ENCODE data around the gene TSSC4. TPM values are rescaled to one million over a fixed set of nuclear protein-coding genes. Genes with fewer than 3 reads are reported as not detected.
"Not testable (repeated sequence)": the region's sequence is repeated elsewhere in the genome, so short reads cannot be mapped to it uniquely, and the experiment has no call there.

The TSSC4 gene
- total RNA-seq, 1 donor from 2014 or later = 40.0 TPM

GRCh38 chr11:2359557-2359956 lies 41.0 kb upstream of the TSSC4 start:
- H3K4me3 ChIP-seq (ENCODE audit: low read depth, low read length) = no peak overlapping the region
- no peak for DNase-seq (ENCODE audit: low read depth)
- no peak for TF ChIP-seq CTCF (conservative IDR thresholded peaks at IDR 0.05; ENCODE audit: low read depth, low read length)

GRCh38 chr11:2360081-2360642 lies 40.4 kb upstream of the TSSC4 start:
- DNase-seq (ENCODE audit: low read depth) = no peak

GRCh38 chr11:2361565-2361964 lies 39.0 kb upstream of the TSSC4 start:
- DNase-seq (ENCODE audit: low read depth) = no peak
- TF ChIP-seq CTCF (conservative IDR thresholded peaks at IDR 0.05; ENCODE audit: low read depth, low read length) = no peak
- H3K4me3 ChIP-seq (ENCODE audit: low read depth, low read length) = no peak overlapping the region

More at GRCh38 chr11:2360081-2360642, 40.4 kb upstream of the TSSC4 start:
- H3K4me3 ChIP-seq (ENCODE audit: low read depth, low read length) = no peak overlapping the region
- TF ChIP-seq CTCF (conservative IDR thresholded peaks at IDR 0.05; ENCODE audit: low read depth, low read length) = no peak

GRCh38 chr11:2362414-2362813 lies 38.1 kb upstream of the TSSC4 start:
- H3K4me3 ChIP-seq (ENCODE audit: low read depth, low read length) = no peak overlapping the region
- TF ChIP-seq CTCF (conservative IDR thresholded peaks at IDR 0.05; ENCODE audit: low read depth, low read length) = no peak
- no peak for DNase-seq (ENCODE audit: low read depth)

GRCh38 chr11:2363130-2363529 lies 37.4 kb upstream of the TSSC4 start:
- no peak overlapping the region for H3K4me3 ChIP-seq (ENCODE audit: low read depth, low read length)
- TF ChIP-seq CTCF (conservative IDR thresholded peaks at IDR 0.05; ENCODE audit: low read depth, low read length) = no peak
- DNase-seq (ENCODE audit: low read depth) = no peak

GRCh38 chr11:2363577-2364370 lies 36.8 kb upstream of the TSSC4 start:
- no peak overlapping the region for H3K4me3 ChIP-seq (ENCODE audit: low read depth, low read length)
- no peak for DNase-seq (ENCODE audit: low read depth)
- TF ChIP-seq CTCF (conservative IDR thresholded peaks at IDR 0.05; ENCODE audit: low read depth, low read length) = no peak

GRCh38 chr11:2364386-2364785 lies 36.2 kb upstream of the TSSC4 start:
- not testable (repeated sequence) for DNase-seq (ENCODE audit: low read depth)

More at GRCh38 chr11:2364386-2364785, 36.2 kb upstream of the TSSC4 start:
- not testable (repeated sequence) for H3K4me3 ChIP-seq (ENCODE audit: low read depth, low read length)

All from epithelial cell of proximal tubule (primary cell).